RWPE2 (cell line): ENCODE results near the gene MAP2K2.
"Not testable (repeated sequence)": the region's sequence is repeated elsewhere in the genome, so short reads cannot be mapped to it uniquely, and the experiment has no call there.

Experiments
- ATAC-seq: fragments of 200-7000 bp; cut with Tn5 transposase; 3 replicates; pipeline ENCODE4 v1.9.1; 2021; ENCODE audit warnings: low read depth
- DNase-seq: peaks from one replicate; pipeline ENCODE4 v3.0.0-alpha.2; 2020; ENCODE audit warnings: low spot score
- H3K27ac ChIP-seq: fragments of 450-650 bp; 2 replicates; pipeline ENCODE4 v1.5.1; 2017; ENCODE audit warnings: mild to moderate bottlenecking; ENCODE audit not compliant: poor library complexity, severe bottlenecking
- H3K27me3 ChIP-seq: fragments of 250-450 bp; sonication (Bioruptor Pico); 2 replicates; pipeline ENCODE4 v1.5.1; 2021; ENCODE audit warnings: mild to moderate bottlenecking, moderate library complexity; ENCODE audit not compliant: insufficient read depth, poor library complexity, severe bottlenecking
- H3K36me3 ChIP-seq: fragments of 250-450 bp; sonication (Bioruptor Pico); 2 replicates; pipeline ENCODE4 v1.5.1; 2020; ENCODE audit warnings: low read depth, mild to moderate bottlenecking, moderate library complexity
- H3K4me1 ChIP-seq: fragments of 250-450 bp; sonication (Bioruptor Pico); 2 replicates; pipeline ENCODE4 v1.5.1; 2021; ENCODE audit warnings: mild to moderate bottlenecking, moderate library complexity; ENCODE audit not compliant: insufficient read depth, poor library complexity, severe bottlenecking
- H3K4me3 ChIP-seq: fragments of 250-450 bp; sonication (Bioruptor Pico); 2 replicates; pipeline ENCODE4 v1.5.1; 2021; ENCODE audit warnings: mild to moderate bottlenecking, moderate library complexity; ENCODE audit not compliant: severe bottlenecking
- H3K9me3 ChIP-seq: fragments of 250-450 bp; sonication (Bioruptor Pico); 2 replicates; pipeline ENCODE4 v1.5.1; 2021; ENCODE audit warnings: mild to moderate bottlenecking, moderate library complexity; ENCODE audit not compliant: severe bottlenecking
- CTCF ChIP-seq: fragments of 450-650 bp; IDR thresholded peaks from one replicate; pipeline ENCODE4 v1.5.1; 2017; ENCODE audit warnings: mild to moderate bottlenecking, moderate library complexity; ENCODE audit not compliant: poor library complexity, severe bottlenecking

MAP2K2 gene

GRCh38 chr19:4139614-4140236 lies 15.8 kb upstream of the MAP2K2 start:
- Histone ChIP-seq H3K27ac (no peak overlapping the region), H3K4me1 (no peaks in the 10 kb centered on the region), H3K9me3 (no peaks in the 10 kb centered on the region), H3K4me3 (no peak overlapping the region), H3K36me3 (no peaks in the 10 kb centered on the region), H3K27me3 (no peaks in the 10 kb centered on the region)
- TF ChIP-seq CTCF, result peak; percentile 71
- no peak for DNase-seq
- peak; percentile 67 for ATAC-seq

- no peak for TF ChIP-seq CTCF
- Histone ChIP-seq H3K36me3 (no peaks in the 10 kb centered on the region), H3K27ac (no peak overlapping the region), H3K9me3 (no peaks in the 10 kb centered on the region), H3K27me3 (no peaks in the 10 kb centered on the region), H3K4me1 (no peaks in the 10 kb centered on the region), H3K4me3 (no peak overlapping the region)
- ATAC-seq, result no peak
- no peak for DNase-seq
Measured at GRCh38 chr19:4138445-4138844, 14.5 kb upstream of the MAP2K2 start.

- no peak for DNase-seq
- no peak for TF ChIP-seq CTCF
- Histone ChIP-seq H3K4me3 (no peak overlapping the region), H3K9me3 (no peaks in the 10 kb centered on the region), H3K27me3 (no peaks in the 10 kb centered on the region), H3K36me3 (no peaks in the 10 kb centered on the region), H3K4me1 (peaks cover 2% of the 10 kb centered on the region), H3K27ac (no peak overlapping the region)
- no peak for ATAC-seq
Measured at GRCh38 chr19:4136680-4137088, 12.8 kb upstream of the MAP2K2 start.

GRCh38 chr19:4135386-4135785 lies 11.5 kb upstream of the MAP2K2 start:
- not testable (repeated sequence) for DNase-seq, H3K36me3 ChIP-seq, H3K9me3 ChIP-seq, H3K27me3 ChIP-seq, H3K4me3 ChIP-seq, H3K27ac ChIP-seq, ATAC-seq
- H3K4me1 ChIP-seq, result peaks cover 11% of the 10 kb centered on the region

GRCh38 chr19:4134351-4134750 lies 10.4 kb upstream of the MAP2K2 start:
- Histone ChIP-seq H3K27me3 (no peaks in the 10 kb centered on the region), H3K27ac (no peak overlapping the region), H3K36me3 (no peaks in the 10 kb centered on the region), H3K4me1 (peaks cover 11% of the 10 kb centered on the region), H3K9me3 (no peaks in the 10 kb centered on the region), H3K4me3 (no peak overlapping the region)
- TF ChIP-seq CTCF, result no peak
- DNase-seq (no peak), ATAC-seq (no peak)
